Measurements from ENCODE around the gene NUDT14. TPM values are rescaled to one million over a fixed set of nuclear protein-coding genes. Genes with fewer than 3 reads are reported as not detected.

Gene NUDT14
- total RNA-seq, 1 donor from 2014 or later, result 68.4 TPM

DNA sequence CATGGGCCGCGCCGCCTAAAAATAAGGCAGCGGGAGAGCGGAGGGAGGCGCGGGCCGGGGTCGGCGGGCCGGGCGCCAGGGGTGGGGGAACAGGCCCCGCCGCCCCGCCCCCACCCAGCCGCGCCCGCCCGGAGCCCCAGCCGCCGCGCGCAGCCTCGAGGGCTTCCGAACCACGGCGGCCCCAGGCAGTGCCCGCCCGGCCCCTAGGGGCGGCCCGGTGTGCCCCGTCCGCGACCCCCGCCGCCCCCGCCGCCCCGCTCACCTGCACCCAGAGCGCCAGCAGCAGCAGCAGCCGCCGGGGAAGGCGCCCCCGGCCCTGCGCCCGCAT is 13.1 kb downstream of the NUDT14 start:
- H3K36me3 Mint-ChIP-seq, result no peaks in the 10 kb centered on the region
- TF ChIP-seq, protein P1, sequence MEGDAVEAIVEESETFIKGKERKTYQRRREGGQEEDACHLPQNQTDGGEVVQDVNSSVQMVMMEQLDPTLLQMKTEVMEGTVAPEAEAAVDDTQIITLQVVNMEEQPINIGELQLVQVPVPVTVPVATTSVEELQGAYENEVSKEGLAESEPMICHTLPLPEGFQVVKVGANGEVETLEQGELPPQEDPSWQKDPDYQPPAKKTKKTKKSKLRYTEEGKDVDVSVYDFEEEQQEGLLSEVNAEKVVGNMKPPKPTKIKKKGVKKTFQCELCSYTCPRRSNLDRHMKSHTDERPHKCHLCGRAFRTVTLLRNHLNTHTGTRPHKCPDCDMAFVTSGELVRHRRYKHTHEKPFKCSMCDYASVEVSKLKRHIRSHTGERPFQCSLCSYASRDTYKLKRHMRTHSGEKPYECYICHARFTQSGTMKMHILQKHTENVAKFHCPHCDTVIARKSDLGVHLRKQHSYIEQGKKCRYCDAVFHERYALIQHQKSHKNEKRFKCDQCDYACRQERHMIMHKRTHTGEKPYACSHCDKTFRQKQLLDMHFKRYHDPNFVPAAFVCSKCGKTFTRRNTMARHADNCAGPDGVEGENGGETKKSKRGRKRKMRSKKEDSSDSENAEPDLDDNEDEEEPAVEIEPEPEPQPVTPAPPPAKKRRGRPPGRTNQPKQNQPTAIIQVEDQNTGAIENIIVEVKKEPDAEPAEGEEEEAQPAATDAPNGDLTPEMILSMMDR (IDR thresholded peaks at IDR 0.05; ENCODE audit: unreplicated experiment), result no peak
- H3K9me3 Mint-ChIP-seq, result no peaks in the 10 kb centered on the region
- peaks cover 26% of the 10 kb centered on the region for H3K4me1 Mint-ChIP-seq
- peak overlapping the region; percentile 59 for H3K4me3 Mint-ChIP-seq
- peaks cover 28% of the 10 kb centered on the region for H3K27me3 Mint-ChIP-seq (ENCODE audit: low read depth)
- DNase-seq (ENCODE audit: low spot score in 2 of 2, unreplicated experiment in 2 of 2), result no peak
- no peak overlapping the region for H3K27ac Mint-ChIP-seq

DNA sequence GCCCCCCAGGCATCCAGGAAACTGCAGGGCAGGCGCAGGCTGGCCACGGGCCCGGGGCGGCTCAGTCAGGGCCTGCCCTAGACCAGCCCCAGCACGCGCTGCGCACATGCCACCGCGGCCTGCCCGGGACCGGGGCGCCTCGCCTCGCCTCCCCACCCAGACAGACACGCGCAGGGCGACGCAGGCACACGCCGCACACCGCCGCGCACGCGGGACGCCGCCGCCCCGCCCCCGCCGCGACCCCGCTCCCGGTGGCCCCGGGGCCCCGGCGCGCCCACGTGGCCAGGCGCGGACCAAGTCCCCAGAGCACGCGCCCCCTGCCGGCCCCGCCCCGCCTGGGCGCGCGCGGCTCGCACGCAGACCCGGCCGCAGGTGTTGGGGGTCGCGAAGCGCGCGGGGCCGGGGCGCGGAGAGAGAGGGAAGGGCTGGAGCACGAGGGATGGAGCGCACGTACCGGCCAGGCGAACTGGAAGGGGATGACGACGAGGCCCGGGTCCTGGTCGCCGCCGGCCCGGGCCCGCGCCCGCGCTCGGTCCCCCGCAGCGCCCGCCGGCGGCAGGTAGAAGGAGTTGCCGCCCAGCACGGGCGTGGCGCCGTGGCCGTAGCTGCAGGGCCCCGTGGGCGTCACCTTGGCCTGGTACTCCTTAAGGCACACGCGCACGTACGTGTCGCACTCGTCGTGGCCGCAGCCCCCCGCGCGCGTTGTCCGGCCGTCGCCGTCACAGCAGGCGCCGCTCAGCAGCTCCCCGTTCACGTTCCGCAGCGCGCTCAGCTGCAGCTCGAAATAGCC is 13.6 kb downstream of the NUDT14 start:
- Mint-ChIP-seq H3K4me1 (peaks cover 26% of the 10 kb centered on the region), H3K27me3 (ENCODE audit: low read depth) (peaks cover 28% of the 10 kb centered on the region), H3K36me3 (no peaks in the 10 kb centered on the region), H3K9me3 (no peaks in the 10 kb centered on the region), H3K27ac (no peak overlapping the region), H3K4me3 (peak overlapping the region; percentile 59)
- TF ChIP-seq, protein P1 (IDR thresholded peaks at IDR 0.05; ENCODE audit: unreplicated experiment), result no peak
- DNase-seq (ENCODE audit: low spot score in 2 of 2, unreplicated experiment in 2 of 2), result no peak

DNA sequence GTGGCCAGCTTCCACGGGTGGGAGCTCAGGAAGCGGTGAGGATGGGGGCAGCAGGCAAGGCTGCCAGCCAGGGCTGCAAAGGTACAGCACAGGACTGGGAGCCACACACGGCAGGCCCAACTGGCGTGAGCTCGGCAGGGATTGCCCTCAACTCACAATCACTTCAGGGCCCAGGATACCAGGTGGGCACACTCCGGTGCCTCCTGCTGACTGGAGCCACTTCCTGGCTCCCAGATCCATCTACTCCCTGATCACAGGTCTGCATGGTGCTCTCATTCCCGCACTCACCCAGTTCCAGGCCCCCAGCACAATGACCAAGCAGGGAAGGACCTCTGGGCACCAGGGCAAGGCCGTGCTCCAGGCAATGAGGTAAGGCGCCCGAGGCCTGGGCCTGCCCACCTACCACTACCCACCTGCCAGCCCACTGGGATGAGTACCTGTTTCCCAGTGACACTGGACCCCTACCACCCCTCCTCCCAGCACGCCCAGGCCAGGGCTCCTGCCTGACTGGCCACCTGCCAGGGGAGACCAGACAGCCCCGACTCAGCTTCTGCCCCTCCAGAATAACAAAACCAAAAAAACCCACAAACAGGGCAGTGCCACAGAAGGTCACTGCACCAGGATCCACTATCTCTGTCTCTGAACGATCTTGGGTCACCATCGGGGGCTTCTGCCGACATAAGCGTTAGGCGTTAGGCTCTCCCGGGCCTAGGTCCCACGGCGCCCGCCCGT is 14.4 kb downstream of the NUDT14 start:
- Mint-ChIP-seq H3K4me3 (peak overlapping the region; percentile 49), H3K9me3 (no peaks in the 10 kb centered on the region), H3K4me1 (peaks cover 26% of the 10 kb centered on the region), H3K36me3 (no peaks in the 10 kb centered on the region), H3K27ac (no peak overlapping the region), H3K27me3 (ENCODE audit: low read depth) (peaks cover 26% of the 10 kb centered on the region)
- no peak for DNase-seq (ENCODE audit: low spot score in 2 of 2, unreplicated experiment in 2 of 2)
- TF ChIP-seq, protein P1 (IDR thresholded peaks at IDR 0.05; ENCODE audit: unreplicated experiment), result no peak

DNA sequence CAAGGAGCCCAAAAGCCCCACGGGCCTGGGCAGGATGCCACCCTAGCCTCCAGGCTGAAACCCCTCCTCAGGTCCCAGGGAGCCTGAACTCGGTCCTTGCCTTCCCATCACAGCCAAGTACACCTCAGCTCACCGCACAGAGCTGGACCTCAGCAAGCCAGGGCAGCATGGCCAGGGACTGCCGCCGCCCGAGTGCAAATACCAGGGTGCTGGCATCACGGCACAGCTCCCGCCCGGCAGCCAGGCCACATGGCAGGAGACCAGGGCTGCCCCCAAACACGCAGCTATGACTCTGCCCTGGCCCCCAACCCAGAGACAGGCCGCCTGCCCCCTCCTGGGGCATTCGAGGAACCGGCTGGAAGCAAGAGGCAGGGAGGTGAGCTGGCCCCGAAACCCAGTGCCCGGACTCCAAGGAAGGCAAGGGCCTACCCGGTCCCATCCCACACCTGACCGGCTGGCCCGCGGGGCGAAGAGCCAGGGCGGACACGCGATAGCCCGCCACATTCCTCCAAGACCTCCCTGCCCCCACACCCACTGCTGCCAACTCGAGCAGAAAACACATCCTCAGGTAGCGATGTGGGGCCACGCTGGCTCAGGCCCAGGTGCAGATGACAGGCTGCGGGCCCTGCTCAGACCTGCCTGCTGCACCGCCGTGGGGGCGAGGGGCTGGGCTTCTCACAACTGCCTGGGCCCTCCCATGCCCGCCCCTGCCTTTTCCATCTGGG is 15.2 kb downstream of the NUDT14 start:
- TF ChIP-seq, protein P1 (IDR thresholded peaks at IDR 0.05; ENCODE audit: unreplicated experiment), result no peak
- peak overlapping the region; percentile 17 for H3K4me3 Mint-ChIP-seq
- no peak overlapping the region for H3K27ac Mint-ChIP-seq

DNA sequence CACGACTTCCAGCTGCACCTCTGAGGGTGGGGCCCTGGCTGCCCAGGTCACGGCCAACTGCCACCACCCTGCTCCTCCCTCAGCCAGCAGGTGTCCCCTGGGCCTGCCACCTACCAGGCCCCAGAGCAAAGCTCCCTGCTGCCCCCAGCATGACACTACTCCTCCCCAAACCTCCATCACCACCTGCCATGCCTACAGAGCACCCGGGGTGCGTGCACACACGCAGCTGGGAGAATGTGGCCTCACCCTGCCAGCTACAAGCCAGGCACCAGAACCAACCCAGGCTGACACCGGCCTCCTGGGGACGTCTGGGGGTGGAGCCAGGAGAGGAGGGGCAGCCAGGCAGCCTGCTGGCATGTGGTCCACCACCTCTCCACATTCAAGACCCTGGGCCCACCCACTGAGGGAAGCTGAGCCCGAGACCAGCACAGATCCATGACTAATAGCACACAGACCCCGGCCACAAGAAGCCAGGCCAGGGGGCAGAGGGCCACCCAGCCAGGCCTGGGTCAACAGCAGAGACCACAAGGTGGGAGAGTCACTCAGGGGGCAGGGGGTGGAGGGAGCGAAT is 15.9 kb downstream of the NUDT14 start:
- Mint-ChIP-seq H3K27me3 (ENCODE audit: low read depth) (peaks cover 22% of the 10 kb centered on the region), H3K9me3 (no peaks in the 10 kb centered on the region), H3K4me3 (no peak overlapping the region), H3K4me1 (peaks cover 24% of the 10 kb centered on the region), H3K27ac (no peak overlapping the region), H3K36me3 (no peaks in the 10 kb centered on the region)
- no peak for DNase-seq (ENCODE audit: low spot score in 2 of 2, unreplicated experiment in 2 of 2)
- TF ChIP-seq, protein P1 (IDR thresholded peaks at IDR 0.05; ENCODE audit: unreplicated experiment), result no peak

More for the DNA sequence above, 15.2 kb downstream of the NUDT14 start:
- peaks cover 25% of the 10 kb centered on the region for H3K27me3 Mint-ChIP-seq (ENCODE audit: low read depth)
- DNase-seq (ENCODE audit: low spot score in 2 of 2, unreplicated experiment in 2 of 2), result no peak
- peaks cover 26% of the 10 kb centered on the region for H3K4me1 Mint-ChIP-seq
- H3K36me3 Mint-ChIP-seq, result no peaks in the 10 kb centered on the region
- H3K9me3 Mint-ChIP-seq, result no peaks in the 10 kb centered on the region
